OCI-LY7 (cell line): ENCODE data around the gene WNT11.

Experiments
- EZH2phosphoT487 ChIP-seq: fragments of 200-600 bp; sonication (generic); IDR thresholded peaks from 2 replicates; pipeline ENCODE4 v1.6.1; 2018; ENCODE audit warnings: low read depth, borderline replicate concordance, mild to moderate bottlenecking, mixed run types, antibody characterized with exemption, low read length, moderate library complexity, mixed read lengths
- TF ChIP-seq, protein P1 (sequence below): fragments of 200-600 bp; sonication (generic); conservative IDR thresholded peaks from 2 replicates; pipeline ENCODE4 v1.5.1; 2014; ENCODE audit warnings: mild to moderate bottlenecking, antibody characterized with exemption, low read length, moderate library complexity, mixed read lengths

DNA sequence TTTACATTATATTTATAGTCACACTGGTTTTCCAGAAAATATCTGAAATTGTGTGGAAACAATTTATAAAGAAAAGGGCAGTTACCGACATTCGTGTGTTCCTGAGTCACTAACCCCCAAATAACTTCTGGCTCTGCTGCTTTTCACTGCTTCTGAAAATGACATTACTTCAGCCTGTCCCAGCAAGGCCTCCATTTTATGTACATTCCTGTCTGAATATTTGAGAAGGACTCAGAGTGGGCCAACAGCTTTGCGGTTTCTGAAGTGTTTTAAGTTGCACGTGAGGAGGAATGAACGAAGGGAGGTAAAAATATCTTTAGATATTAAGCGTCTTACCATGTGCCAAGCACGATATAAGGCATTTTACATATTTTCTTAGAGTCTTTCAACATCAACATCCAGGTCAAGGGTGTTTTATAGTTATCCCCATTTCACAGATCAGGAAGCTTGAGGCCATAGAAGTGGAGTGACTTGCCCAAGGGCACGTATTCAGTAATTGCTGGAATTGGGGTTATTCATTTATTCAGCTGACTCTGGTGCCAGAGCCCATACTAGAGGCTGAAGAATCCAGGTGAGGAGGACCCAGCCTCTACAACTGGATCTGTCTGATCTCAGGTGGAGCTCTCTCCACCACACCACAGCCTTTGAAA, 30.8 kb upstream of the WNT11 start:
- TF ChIP-seq, protein P1, sequence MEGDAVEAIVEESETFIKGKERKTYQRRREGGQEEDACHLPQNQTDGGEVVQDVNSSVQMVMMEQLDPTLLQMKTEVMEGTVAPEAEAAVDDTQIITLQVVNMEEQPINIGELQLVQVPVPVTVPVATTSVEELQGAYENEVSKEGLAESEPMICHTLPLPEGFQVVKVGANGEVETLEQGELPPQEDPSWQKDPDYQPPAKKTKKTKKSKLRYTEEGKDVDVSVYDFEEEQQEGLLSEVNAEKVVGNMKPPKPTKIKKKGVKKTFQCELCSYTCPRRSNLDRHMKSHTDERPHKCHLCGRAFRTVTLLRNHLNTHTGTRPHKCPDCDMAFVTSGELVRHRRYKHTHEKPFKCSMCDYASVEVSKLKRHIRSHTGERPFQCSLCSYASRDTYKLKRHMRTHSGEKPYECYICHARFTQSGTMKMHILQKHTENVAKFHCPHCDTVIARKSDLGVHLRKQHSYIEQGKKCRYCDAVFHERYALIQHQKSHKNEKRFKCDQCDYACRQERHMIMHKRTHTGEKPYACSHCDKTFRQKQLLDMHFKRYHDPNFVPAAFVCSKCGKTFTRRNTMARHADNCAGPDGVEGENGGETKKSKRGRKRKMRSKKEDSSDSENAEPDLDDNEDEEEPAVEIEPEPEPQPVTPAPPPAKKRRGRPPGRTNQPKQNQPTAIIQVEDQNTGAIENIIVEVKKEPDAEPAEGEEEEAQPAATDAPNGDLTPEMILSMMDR: no peak
- TF ChIP-seq EZH2phosphoT487: no peak
